Activated CD8-positive, alpha-beta memory T cell treated with anti-CD3 and anti-CD28 coated beads, Interleukin-2, amount 10 ng/mL, durations not matched to agents 7 days and 5 days (primary cell): ENCODE measurements around the gene KCNAB1. TPM values are rescaled to one million over a fixed set of nuclear protein-coding genes. Genes with fewer than 3 reads are reported as not detected.

Source experiments
- ATAC-seq: fragments of 150-1000 bp; cut with Tn5 transposase; one replicate; pipeline ENCODE4 v1.10.0; 2021; ENCODE audit warnings: moderate library complexity
- CTCF ChIA-PET: fragments of 350-600 bp; sonication (Branson Sonifier 250); formaldehyde crosslinking; loops from one replicate; lab custom pipeline; 2021; ENCODE audit warnings: antibody characterized with exemption; lab: Charles Lee
- DNase-seq: peaks from one replicate; pipeline ENCODE4 v3.0.0-alpha.2; 2020
- H3K27ac Mint-ChIP-seq: one replicate; pipeline ENCODE4 v1.8.0; 2021; ENCODE audit warnings: mild to moderate bottlenecking, mixed read lengths
- H3K27me3 Mint-ChIP-seq: one replicate; pipeline ENCODE4 v1.8.0; 2021; ENCODE audit warnings: mixed read lengths
- H3K36me3 Mint-ChIP-seq: one replicate; pipeline ENCODE4 v1.8.0; 2021; ENCODE audit warnings: mild to moderate bottlenecking, mixed read lengths
- H3K4me1 Mint-ChIP-seq: one replicate; pipeline ENCODE4 v1.8.0; 2021; ENCODE audit warnings: mixed read lengths
- H3K4me3 Mint-ChIP-seq: one replicate; pipeline ENCODE4 v1.8.0; 2021; ENCODE audit warnings: mild to moderate bottlenecking, moderate library complexity, mixed read lengths
- H3K9me3 Mint-ChIP-seq: one replicate; pipeline ENCODE4 v1.8.0; 2022; ENCODE audit warnings: low read depth, mixed read lengths
- total RNA-seq, 2 experiments: library from RNA; stranded (reverse); gene quantifications; one replicate each; pipeline ENCODE4 v1.2.3, GENCODE V29; 2021

The KCNAB1 gene
- total RNA-seq, 2 experiments from 2014 or later, result 0.19 TPM; not detected in 1

DNA sequence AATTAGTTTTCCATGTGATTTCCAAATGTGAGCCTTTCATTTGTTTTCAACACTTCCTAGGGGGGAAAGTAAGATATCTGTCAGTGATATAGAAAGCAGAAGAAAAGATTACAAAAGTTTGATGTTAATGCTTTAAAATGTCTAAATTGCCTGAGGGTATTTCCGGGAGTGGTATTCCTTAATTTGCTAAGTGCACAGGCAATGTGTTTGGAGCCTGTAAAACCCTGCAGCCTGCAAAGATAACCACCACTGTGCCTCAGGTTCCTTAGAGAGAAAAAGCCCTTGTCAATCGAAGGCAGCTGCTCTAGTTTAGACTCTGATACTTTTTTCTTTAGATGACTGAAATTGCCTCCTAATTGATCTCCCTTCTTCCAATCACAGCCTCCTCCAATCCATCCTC lies 279.7 kb downstream of the KCNAB1 start:
- peaks cover 12% of the 10 kb centered on the region for H3K27me3 Mint-ChIP-seq
- CTCF ChIA-PET, result interaction anchor here (1.1 kb wide), 1 partner anchor 110 kb away, joined by 3 read pairs; no protein-coding TSS in a partner anchor
- no peak overlapping the region for H3K4me3 Mint-ChIP-seq
- ATAC-seq, result no peak
- no peaks in the 10 kb centered on the region for H3K36me3 Mint-ChIP-seq
- no peaks in the 10 kb centered on the region for H3K4me1 Mint-ChIP-seq
- H3K9me3 Mint-ChIP-seq, result no peaks in the 10 kb centered on the region
- H3K27ac Mint-ChIP-seq, result no peak overlapping the region
- DNase-seq, result no peak

DNA sequence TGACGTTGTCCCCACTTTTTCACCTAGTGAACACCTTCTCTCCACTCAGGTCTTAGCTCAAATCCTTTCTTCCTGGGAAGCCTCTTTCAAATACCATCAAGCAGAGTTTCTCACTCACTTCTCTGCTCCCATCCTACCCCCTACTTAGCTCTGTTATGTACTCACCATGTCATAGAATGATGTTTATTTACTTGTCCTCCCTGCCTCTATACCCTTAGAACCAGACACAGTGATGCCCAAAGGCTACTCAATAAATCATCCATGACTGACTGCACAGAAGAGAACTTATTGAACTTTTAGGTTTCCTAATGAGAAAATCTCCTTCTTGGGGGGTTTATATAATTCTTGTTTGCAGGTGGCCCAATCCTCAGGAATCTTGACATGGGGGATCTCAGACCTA lies 280.4 kb downstream of the KCNAB1 start:
- H3K27ac Mint-ChIP-seq, result no peak overlapping the region
- H3K9me3 Mint-ChIP-seq, result no peaks in the 10 kb centered on the region
- no peaks in the 10 kb centered on the region for H3K4me1 Mint-ChIP-seq
- H3K36me3 Mint-ChIP-seq, result no peaks in the 10 kb centered on the region
- H3K4me3 Mint-ChIP-seq, result no peak overlapping the region
- H3K27me3 Mint-ChIP-seq, result peaks cover 12% of the 10 kb centered on the region
- DNase-seq (no peak), ATAC-seq (no peak)
- CTCF ChIA-PET, result no interaction called here

DNA sequence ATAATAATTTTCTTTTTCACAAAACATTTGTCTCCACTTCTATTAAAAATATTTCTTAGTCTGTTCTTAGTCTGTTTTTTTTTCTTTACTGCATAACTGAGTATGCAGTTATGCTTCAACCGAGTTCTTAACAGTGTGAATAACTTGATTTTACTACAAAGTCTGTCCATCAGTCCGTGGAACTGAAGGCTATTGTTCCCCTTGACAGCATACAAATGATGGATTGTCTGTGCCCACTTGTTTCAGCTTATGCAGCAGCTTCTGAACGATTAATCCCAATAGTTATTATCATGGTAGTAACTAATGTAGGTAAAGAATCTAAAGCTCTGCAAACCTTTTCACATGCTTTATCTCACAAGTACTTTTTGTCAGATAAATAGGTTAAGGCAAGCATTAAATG lies 283.8 kb downstream of the KCNAB1 start:
- Mint-ChIP-seq H3K27me3 (peaks cover 16% of the 10 kb centered on the region), H3K36me3 (no peaks in the 10 kb centered on the region), H3K9me3 (no peaks in the 10 kb centered on the region), H3K4me3 (no peak overlapping the region), H3K27ac (no peak overlapping the region), H3K4me1 (no peaks in the 10 kb centered on the region)
- CTCF ChIA-PET, result no interaction called here
- ATAC-seq (no peak), DNase-seq (no peak)

DNA sequence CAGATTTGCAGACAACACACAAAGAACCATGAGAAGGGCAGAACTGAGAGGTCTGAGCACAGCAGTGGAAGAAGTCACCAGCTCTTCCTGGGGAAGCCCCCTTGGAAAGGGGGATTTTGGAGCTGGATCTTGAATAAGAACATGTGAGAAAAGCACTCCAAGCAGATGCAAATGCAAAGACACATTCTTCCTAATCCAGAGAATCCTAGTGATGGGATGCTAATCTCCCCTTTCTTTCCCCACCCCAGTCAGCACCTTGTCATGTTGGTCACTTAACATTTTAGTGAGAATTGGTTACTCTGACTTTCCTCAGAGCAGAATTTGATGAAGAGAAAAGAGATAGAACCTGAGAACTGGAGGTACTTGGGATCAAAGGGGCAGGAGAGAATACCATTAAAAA lies 286.0 kb downstream of the KCNAB1 start:
- ATAC-seq (no peak), DNase-seq (no peak)
- no peaks in the 10 kb centered on the region for H3K9me3 Mint-ChIP-seq
- no peaks in the 10 kb centered on the region for H3K4me1 Mint-ChIP-seq
- no peaks in the 10 kb centered on the region for H3K36me3 Mint-ChIP-seq
- no peak overlapping the region for H3K27ac Mint-ChIP-seq
- H3K4me3 Mint-ChIP-seq, result no peak overlapping the region
- CTCF ChIA-PET, result no interaction called here
- H3K27me3 Mint-ChIP-seq, result peaks cover 19% of the 10 kb centered on the region

DNA sequence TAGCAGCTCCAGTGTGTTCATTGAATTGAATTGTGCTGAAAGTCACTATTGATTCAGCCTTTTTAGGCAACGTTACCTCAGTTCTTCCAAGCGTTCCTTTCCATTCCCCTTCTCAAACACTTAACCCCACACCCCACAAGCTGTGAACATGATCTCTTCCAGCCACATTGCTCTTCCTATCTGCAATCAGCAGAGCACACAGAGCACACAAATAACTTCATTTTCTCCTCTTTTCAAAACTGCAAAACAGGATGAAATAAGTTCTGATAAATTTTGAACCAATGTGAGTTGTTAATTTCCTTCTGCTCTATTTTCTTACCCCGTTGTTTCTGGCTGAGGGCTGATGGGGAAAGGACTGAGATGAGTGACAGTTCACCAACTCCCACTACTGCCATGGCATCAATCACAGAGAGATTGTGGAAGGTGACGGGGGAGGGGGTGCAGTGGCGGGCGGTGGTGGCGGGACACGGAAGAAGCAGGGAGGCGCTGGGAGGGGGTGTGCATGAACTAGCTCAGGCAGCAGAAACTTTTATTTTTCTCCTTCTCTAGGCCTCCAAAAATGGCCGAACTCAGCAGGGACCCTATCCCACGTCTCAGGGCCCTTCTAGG lies 287.3 kb downstream of the KCNAB1 start:
- H3K9me3 Mint-ChIP-seq, result no peaks in the 10 kb centered on the region
- no peak overlapping the region for H3K27ac Mint-ChIP-seq
- DNase-seq, result no peak
- no peak overlapping the region for H3K4me3 Mint-ChIP-seq
- peaks cover 27% of the 10 kb centered on the region for H3K27me3 Mint-ChIP-seq
- CTCF ChIA-PET, result interaction anchor here (0.8 kb wide), 1 partner anchor 262 kb away, joined by 3 read pairs; no protein-coding TSS in a partner anchor
- no peak for ATAC-seq
- H3K4me1 Mint-ChIP-seq, result no peaks in the 10 kb centered on the region
- no peaks in the 10 kb centered on the region for H3K36me3 Mint-ChIP-seq

DNA sequence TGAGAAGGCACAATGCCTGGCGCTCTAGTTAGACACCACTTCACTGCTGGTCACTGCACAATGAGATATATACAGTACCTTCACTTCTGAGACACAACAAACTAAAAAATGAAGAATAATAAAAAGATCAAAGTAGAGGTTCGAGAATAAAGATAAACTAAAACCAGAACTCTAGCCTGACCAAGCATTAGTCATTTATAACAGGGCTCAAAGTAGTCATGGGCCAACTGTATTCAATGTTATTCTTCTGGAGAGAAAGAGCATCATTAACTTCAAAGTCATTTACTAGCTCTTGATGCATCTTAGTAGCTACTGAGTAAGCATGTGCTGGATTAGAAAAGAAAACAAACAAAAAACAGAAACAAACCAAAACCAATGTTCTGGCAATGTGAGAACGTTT lies 289.3 kb downstream of the KCNAB1 start:
- Mint-ChIP-seq H3K4me3 (no peak overlapping the region), H3K27me3 (peaks cover 28% of the 10 kb centered on the region), H3K9me3 (no peaks in the 10 kb centered on the region), H3K36me3 (no peaks in the 10 kb centered on the region), H3K4me1 (no peaks in the 10 kb centered on the region), H3K27ac (no peak overlapping the region)
- no peak for ATAC-seq
- CTCF ChIA-PET, result interaction anchor here (1.1 kb wide), 1 partner anchor 105 kb away, joined by 3 read pairs; no protein-coding TSS in a partner anchor
- no peak for DNase-seq

DNA sequence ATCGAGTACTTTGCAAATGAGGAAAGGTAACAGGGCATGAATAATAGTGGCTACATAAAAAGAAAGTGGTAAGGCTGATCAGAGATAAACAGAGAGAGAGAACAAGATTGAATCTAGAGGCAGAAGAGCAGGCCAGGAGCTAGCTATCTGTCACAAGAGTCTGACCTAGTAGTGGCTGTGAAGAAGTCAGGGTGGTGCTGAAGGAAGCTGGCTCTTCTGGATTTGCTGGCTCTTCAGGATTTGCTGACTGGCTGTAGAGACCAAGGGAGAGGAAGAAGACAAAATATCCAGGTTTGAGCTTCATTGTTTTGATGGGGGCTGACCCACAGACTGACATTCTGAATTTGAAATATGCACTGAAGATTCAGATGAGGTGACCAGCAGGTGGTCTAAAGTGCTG lies 292.2 kb downstream of the KCNAB1 start:
- no peak overlapping the region for H3K4me3 Mint-ChIP-seq
- H3K4me1 Mint-ChIP-seq, result no peaks in the 10 kb centered on the region
- no peak overlapping the region for H3K27ac Mint-ChIP-seq
- no peaks in the 10 kb centered on the region for H3K36me3 Mint-ChIP-seq
- H3K27me3 Mint-ChIP-seq, result peaks cover 31% of the 10 kb centered on the region
- DNase-seq (no peak), ATAC-seq (no peak)
- CTCF ChIA-PET, result no interaction called here
- H3K9me3 Mint-ChIP-seq, result no peaks in the 10 kb centered on the region

DNA sequence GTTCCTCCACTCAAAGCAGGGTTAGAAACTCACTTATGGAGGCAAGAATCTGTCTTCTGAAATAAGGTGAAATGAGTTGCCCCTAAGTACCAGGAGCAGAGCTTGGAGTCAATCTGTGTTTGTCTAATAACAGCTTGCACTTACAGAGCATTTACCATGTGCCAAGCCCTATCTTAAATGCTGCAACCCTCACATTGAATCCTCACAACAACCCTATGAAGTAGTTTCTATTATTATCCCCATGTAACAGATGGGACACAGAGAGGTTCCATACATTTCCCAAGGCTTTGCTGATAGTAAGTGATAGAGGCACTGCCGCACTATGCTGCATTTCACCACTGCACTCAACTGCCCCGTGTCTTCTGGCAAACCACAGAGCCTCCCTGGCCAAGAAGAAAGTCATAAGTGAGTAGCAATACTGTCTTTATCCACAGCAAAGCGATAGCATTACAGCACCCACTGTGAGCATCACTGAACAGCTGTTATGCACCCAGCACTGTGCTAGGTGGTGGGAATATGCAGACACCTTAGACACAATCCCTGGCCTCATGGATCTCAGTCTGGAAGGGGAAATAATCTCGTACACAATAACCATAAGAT lies 293.0 kb downstream of the KCNAB1 start:
- peaks cover 34% of the 10 kb centered on the region for H3K27me3 Mint-ChIP-seq
- ATAC-seq (no peak), DNase-seq (no peak)
- no peaks in the 10 kb centered on the region for H3K9me3 Mint-ChIP-seq
- no peak overlapping the region for H3K27ac Mint-ChIP-seq
- no peak overlapping the region for H3K4me3 Mint-ChIP-seq
- no peaks in the 10 kb centered on the region for H3K4me1 Mint-ChIP-seq
- CTCF ChIA-PET, result no interaction called here
- no peaks in the 10 kb centered on the region for H3K36me3 Mint-ChIP-seq

DNA sequence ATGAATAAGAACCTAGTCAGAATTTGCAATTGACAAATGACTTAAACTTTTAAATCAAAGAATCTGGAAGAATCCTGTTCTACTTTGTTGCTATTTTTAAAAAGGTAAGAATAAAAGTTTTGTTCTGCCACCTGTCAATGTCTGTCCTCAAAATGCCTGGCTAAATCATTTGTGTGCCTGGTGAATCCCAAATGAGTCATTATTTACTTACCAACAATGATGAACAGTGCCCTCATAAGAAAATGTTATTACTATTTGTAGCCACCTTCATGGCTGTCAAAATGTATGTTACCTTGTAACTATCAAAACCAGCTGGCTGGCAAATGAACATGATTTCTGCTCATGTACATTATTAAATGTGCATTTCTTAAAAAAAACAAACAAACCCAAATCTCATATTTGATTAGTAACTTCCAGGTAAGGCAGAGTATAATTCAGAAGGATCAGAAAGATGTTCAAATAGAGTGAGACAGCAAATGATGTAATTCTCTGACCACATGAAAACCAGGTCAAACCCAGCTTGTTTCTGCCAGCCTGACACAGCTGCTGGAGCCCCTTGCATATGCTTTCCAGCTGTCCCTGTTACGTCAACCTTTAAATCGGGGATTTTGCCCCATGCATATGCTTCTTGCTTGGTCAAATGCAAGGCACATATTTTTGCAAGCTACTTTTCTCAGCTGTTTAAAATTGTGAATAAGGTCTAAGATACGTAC lies 296.6 kb downstream of the KCNAB1 start:
- H3K4me3 Mint-ChIP-seq, result no peak overlapping the region
- H3K9me3 Mint-ChIP-seq, result no peaks in the 10 kb centered on the region
- CTCF ChIA-PET, result no interaction called here
- no peaks in the 10 kb centered on the region for H3K4me1 Mint-ChIP-seq
- no peak for ATAC-seq
- H3K36me3 Mint-ChIP-seq, result no peaks in the 10 kb centered on the region
- no peak for DNase-seq
- H3K27ac Mint-ChIP-seq, result no peak overlapping the region
- H3K27me3 Mint-ChIP-seq, result peaks cover 22% of the 10 kb centered on the region

DNA sequence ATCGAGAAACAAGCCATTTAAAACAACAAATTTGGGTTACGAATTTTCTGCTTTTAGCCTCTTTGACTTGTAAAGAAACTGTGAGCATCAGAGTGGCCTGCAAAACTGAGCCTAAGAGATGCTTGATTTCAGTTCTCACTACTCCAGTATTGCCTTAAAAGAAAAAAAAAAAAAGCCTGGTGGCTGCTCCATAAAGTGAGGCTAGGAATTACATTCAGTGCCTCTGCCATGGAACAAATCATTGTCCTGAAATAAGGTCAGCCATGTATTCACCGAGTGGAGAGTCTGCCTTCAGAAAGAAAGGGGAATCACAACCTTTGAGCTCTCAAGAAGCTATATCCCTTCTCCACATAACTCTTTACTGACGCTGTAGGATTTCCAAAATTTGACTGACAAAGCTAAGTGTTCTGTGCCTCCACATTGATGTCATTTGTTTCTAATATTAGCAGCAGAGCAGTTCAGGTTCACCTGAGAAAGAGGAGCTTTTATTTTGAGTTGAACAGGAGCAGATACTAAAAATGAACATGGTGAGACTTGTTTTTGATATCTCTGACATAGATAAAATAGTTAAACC lies 297.3 kb downstream of the KCNAB1 start:
- Mint-ChIP-seq H3K4me1 (no peaks in the 10 kb centered on the region), H3K9me3 (no peaks in the 10 kb centered on the region), H3K27ac (no peak overlapping the region), H3K4me3 (no peak overlapping the region), H3K27me3 (peaks cover 19% of the 10 kb centered on the region), H3K36me3 (no peaks in the 10 kb centered on the region)
- CTCF ChIA-PET, result no interaction called here
- DNase-seq (no peak), ATAC-seq (no peak)

DNA sequence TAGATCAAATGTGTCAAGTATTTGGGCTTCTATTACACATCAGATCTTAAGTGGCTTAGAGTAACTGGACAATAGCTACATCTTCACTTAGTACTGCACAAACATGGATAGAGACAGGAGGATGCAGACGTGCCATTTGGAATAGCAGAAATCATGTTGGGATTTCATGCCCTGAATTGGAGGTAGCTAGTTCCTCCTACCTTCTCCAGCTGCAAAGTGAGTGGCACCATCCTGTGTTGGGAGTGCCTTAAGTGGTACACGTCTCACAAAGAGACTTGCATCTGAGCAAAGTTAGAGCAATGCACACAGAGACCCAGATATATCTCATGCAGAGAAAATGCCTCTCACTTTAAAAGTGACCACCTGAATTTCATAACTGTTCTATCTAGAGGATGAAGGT lies 298.1 kb downstream of the KCNAB1 start:
- no peaks in the 10 kb centered on the region for H3K4me1 Mint-ChIP-seq
- CTCF ChIA-PET, result no interaction called here
- DNase-seq, result no peak
- no peaks in the 10 kb centered on the region for H3K9me3 Mint-ChIP-seq
- H3K27me3 Mint-ChIP-seq, result peaks cover 18% of the 10 kb centered on the region
- H3K4me3 Mint-ChIP-seq, result no peak overlapping the region
- no peak for ATAC-seq
- H3K36me3 Mint-ChIP-seq, result no peaks in the 10 kb centered on the region
- H3K27ac Mint-ChIP-seq, result no peak overlapping the region

DNA sequence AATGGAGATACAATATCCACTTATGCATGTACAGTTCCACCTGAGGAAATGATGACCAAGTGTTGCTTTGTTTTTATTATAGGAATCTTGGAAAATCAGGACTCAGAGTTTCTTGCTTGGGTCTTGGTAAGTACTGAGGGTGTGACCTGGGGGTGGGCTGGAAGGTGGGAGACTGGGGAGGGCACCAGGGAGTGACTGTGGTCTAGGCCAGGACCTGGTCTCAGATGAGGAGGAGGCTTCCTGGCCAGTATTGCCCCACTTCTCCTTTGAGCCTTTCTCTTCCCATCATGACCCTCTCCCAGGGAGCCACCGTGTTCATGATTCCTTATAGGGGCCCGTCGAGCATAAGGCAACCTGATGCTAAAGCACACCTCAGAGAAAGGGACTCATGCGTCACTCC lies 301.2 kb downstream of the KCNAB1 start:
- H3K36me3 Mint-ChIP-seq, result no peaks in the 10 kb centered on the region
- H3K4me1 Mint-ChIP-seq, result no peaks in the 10 kb centered on the region
- peaks cover 11% of the 10 kb centered on the region for H3K27me3 Mint-ChIP-seq
- no peaks in the 10 kb centered on the region for H3K9me3 Mint-ChIP-seq
- ATAC-seq (no peak), DNase-seq (no peak)
- H3K27ac Mint-ChIP-seq, result no peak overlapping the region
- CTCF ChIA-PET, result no interaction called here
- H3K4me3 Mint-ChIP-seq, result no peak overlapping the region

DNA sequence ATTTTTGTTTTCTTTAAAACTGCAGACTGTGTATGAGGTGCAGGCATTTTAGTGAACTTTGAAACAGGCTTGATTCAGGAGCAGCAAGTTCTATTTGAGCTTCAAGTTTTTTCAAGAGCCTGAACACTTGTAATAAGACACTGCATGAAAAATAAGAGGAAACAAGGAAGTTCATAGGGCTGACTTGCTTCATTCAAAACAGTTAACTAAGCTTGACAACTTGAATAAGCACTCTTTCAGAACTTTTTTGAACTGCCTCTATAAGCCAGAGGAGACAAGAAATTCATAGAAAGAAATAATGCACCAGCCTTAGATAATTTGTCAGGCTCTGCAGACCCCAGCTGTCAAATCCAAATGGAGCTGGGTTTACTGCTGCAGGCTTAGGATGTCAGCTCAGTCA lies 304.4 kb downstream of the KCNAB1 start:
- Mint-ChIP-seq H3K4me3 (no peak overlapping the region), H3K36me3 (no peaks in the 10 kb centered on the region), H3K4me1 (no peaks in the 10 kb centered on the region), H3K27me3 (peaks cover 10% of the 10 kb centered on the region), H3K27ac (no peak overlapping the region), H3K9me3 (no peaks in the 10 kb centered on the region)
- no peak for ATAC-seq
- CTCF ChIA-PET, result no interaction called here
- no peak for DNase-seq

DNA sequence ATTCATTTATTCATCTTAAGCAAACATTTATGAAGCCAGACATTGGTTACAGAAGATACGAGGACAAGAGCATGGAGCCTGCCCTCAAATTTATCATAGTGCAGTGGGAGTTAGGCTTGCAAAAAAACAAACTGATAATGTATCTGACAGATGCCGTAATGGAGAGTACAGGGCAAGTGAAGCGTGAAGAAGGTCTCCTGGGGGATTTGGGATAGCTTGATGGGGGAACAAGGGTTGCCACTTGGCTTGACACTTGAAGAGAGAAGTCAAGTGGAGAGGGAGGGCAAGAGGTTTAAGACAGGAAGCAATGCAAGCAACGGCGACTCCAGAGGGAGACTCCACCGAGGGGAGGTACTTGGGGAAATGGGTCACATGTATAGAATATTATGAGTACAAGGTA lies 305.3 kb downstream of the KCNAB1 start:
- Mint-ChIP-seq H3K27me3 (peaks cover 8% of the 10 kb centered on the region), H3K4me1 (no peaks in the 10 kb centered on the region), H3K27ac (no peak overlapping the region), H3K36me3 (no peaks in the 10 kb centered on the region), H3K9me3 (no peaks in the 10 kb centered on the region), H3K4me3 (no peak overlapping the region)
- ATAC-seq (no peak), DNase-seq (no peak)
- CTCF ChIA-PET, result no interaction called here
